ENCODE measurements around the gene GMCL2.

DNA sequence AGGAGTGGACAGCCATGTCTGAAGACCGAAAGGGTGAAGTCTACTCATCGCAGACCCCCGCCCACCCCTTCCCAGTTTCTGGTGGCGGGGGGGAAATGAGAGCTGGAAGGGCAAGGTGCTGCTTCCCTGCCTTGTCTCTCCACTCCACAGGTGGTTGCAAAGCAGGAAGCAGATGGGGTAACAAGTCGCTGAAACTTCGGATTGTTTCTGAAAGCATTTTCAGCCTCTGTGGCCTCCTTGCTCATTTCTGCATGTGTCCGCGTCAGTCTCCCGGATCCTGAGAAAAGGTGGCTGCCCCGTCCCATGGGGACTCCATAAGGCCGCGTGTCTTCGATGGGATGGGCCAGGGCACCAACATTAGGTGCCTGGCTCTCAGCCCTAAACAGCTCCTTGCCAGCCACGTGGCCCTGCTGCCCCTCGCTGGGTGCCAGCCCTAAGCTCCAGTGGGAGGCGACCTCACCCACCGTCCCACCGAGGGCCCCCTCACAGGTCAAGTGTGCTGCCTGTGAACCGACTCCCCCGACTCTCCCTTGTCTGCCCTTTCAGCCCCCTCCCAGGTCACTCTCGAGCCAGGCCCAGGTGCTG, 44.5 kb upstream of the GMCL2 start:
- no peak for TF ChIP-seq EZH2 (IDR thresholded peaks at IDR 0.05; ENCODE audit: low read length)
- TF ChIP-seq, protein P1, sequence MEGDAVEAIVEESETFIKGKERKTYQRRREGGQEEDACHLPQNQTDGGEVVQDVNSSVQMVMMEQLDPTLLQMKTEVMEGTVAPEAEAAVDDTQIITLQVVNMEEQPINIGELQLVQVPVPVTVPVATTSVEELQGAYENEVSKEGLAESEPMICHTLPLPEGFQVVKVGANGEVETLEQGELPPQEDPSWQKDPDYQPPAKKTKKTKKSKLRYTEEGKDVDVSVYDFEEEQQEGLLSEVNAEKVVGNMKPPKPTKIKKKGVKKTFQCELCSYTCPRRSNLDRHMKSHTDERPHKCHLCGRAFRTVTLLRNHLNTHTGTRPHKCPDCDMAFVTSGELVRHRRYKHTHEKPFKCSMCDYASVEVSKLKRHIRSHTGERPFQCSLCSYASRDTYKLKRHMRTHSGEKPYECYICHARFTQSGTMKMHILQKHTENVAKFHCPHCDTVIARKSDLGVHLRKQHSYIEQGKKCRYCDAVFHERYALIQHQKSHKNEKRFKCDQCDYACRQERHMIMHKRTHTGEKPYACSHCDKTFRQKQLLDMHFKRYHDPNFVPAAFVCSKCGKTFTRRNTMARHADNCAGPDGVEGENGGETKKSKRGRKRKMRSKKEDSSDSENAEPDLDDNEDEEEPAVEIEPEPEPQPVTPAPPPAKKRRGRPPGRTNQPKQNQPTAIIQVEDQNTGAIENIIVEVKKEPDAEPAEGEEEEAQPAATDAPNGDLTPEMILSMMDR (optimal IDR thresholded peaks at IDR 0.05 in 1 of 3, IDR thresholded peaks at IDR 0.05 in 1 of 3, conservative IDR thresholded peaks at IDR 0.05 in 1 of 3; ENCODE audit: extremely low read depth in 1 of 3, insufficient read depth in 2 of 3, low read length in 3 of 3) = no peak
